Neural progenitor cell (in vitro differentiated cells): ENCODE measurements around the gene PP2D1. TPM values are rescaled to one million over a fixed set of nuclear protein-coding genes. Genes with fewer than 3 reads are reported as not detected.

Source experiments
- DNase-seq: peaks from one replicate; pipeline ENCODE4 v3.0.0-alpha.2; 2016; ENCODE audit warnings: low spot score
- H2AFZ ChIP-seq: fragments of 200-600 bp; sonication (generic); replicated peaks from 2 replicates; pipeline ENCODE4 v1.6.1; 2016; ENCODE audit warnings: antibody characterized with exemption
- H3F3A ChIP-seq: fragments of 200-600 bp; sonication (generic); 2 replicates; pipeline ENCODE4 v1.6.1; 2016; ENCODE audit warnings: antibody characterized with exemption, low read depth
- H3K27ac ChIP-seq: fragments of 200-600 bp; sonication (generic); 2 replicates; pipeline ENCODE4 v1.5.1; 2016; ENCODE audit warnings: mild to moderate bottlenecking
- H3K27me3 ChIP-seq: fragments of 200-600 bp; sonication (generic); 2 replicates; pipeline ENCODE4 v1.6.1; 2016; ENCODE audit warnings: mild to moderate bottlenecking, moderate library complexity
- H3K36me3 ChIP-seq: fragments of 200-600 bp; sonication (generic); 2 replicates; pipeline ENCODE4 v1.5.1; 2016
- H3K4me1 ChIP-seq: fragments of 200-600 bp; sonication (generic); 2 replicates; pipeline ENCODE4 v1.6.1; 2016; ENCODE audit warnings: mixed run types
- H3K4me2 ChIP-seq: fragments of 200-600 bp; sonication (generic); 2 replicates; pipeline ENCODE4 v1.6.1; 2016
- H3K4me3 ChIP-seq: fragments of 200-600 bp; sonication (generic); 2 replicates; pipeline ENCODE4 v1.5.1; 2016
- H3K79me2 ChIP-seq: fragments of 200-600 bp; sonication (generic); 2 replicates; pipeline ENCODE4 v1.6.1; 2016; ENCODE audit warnings: low read depth
- H3K9ac ChIP-seq: fragments of 200-600 bp; sonication (generic); 2 replicates; pipeline ENCODE4 v1.6.1; 2016
- H3K9me3 ChIP-seq: fragments of 200-600 bp; sonication (generic); 2 replicates; pipeline ENCODE4 v1.5.1; 2016; ENCODE audit warnings: low read depth
- H4K20me1 ChIP-seq: fragments of 200-600 bp; sonication (generic); 2 replicates; pipeline ENCODE4 v1.6.1; 2016; ENCODE audit warnings: low read depth
- H3K27ac Mint-ChIP-seq: 3 replicates; pipeline ENCODE4 v1.8.0; 2021; ENCODE audit warnings: mixed read lengths
- H3K27me3 Mint-ChIP-seq: 2 replicates; pipeline ENCODE4 v1.8.0; 2022; ENCODE audit warnings: low read depth, mild to moderate bottlenecking, inconsistent platforms, moderate library complexity, mixed read lengths; ENCODE audit not compliant: insufficient read depth
- H3K36me3 Mint-ChIP-seq: 3 replicates; pipeline ENCODE4 v1.8.0; 2021; ENCODE audit warnings: mixed read lengths
- H3K4me1 Mint-ChIP-seq: 3 replicates; pipeline ENCODE4 v1.8.0; 2021; ENCODE audit warnings: mixed read lengths
- H3K4me3 Mint-ChIP-seq: 3 replicates; pipeline ENCODE4 v1.8.0; 2021; ENCODE audit warnings: mild to moderate bottlenecking, moderate library complexity, mixed read lengths
- H3K9me3 Mint-ChIP-seq: 3 replicates; pipeline ENCODE4 v1.8.0; 2020; ENCODE audit warnings: mixed read lengths
- EZH2 ChIP-seq: fragments of 200-600 bp; sonication (generic); IDR thresholded peaks from 2 replicates; pipeline ENCODE4 v1.6.1; 2017; ENCODE audit warnings: antibody characterized with exemption, mild to moderate bottlenecking, moderate library complexity
- EZH2phosphoT487 ChIP-seq: fragments of 200-600 bp; sonication (generic); IDR thresholded peaks from 2 replicates; pipeline ENCODE4 v1.6.1; 2017; ENCODE audit warnings: antibody characterized with exemption
- total RNA-seq: library from RNA; depleted of rRNA; stranded (reverse); fragments of >200 nt; gene quantifications from 2 replicates; pipeline ENCODE4 v1.2.3, GENCODE V29; 2015; ENCODE audit warnings: low replicate concordance
- TF ChIP-seq, protein P1 (sequence below): fragments of 200-600 bp; sonication (generic); IDR thresholded peaks from 2 replicates; pipeline ENCODE4 v1.5.1; 2017; ENCODE audit warnings: antibody characterized with exemption, mild to moderate bottlenecking

The PP2D1 gene
- total RNA-seq, 1 donor from 2014 or later = not detected

- Histone ChIP-seq H2AFZ (no peak overlapping the region), H3K27ac (no peak overlapping the region), H3K36me3 (no peaks in the 10 kb centered on the region), H3K4me3 (no peak overlapping the region), H3K79me2 (peaks cover 30% of the 10 kb centered on the region), H3F3A (no peaks in the 10 kb centered on the region), H3K4me1 (peaks cover 12% of the 10 kb centered on the region), H4K20me1 (peaks cover 4% of the 10 kb centered on the region), H3K9me3 (no peaks in the 10 kb centered on the region), H3K27me3 (no peaks in the 10 kb centered on the region), H3K4me2 (no peak overlapping the region), H3K9ac (no peak overlapping the region)
- no peaks in the 10 kb centered on the region for H3K4me1 Mint-ChIP-seq
- TF ChIP-seq, protein P1, sequence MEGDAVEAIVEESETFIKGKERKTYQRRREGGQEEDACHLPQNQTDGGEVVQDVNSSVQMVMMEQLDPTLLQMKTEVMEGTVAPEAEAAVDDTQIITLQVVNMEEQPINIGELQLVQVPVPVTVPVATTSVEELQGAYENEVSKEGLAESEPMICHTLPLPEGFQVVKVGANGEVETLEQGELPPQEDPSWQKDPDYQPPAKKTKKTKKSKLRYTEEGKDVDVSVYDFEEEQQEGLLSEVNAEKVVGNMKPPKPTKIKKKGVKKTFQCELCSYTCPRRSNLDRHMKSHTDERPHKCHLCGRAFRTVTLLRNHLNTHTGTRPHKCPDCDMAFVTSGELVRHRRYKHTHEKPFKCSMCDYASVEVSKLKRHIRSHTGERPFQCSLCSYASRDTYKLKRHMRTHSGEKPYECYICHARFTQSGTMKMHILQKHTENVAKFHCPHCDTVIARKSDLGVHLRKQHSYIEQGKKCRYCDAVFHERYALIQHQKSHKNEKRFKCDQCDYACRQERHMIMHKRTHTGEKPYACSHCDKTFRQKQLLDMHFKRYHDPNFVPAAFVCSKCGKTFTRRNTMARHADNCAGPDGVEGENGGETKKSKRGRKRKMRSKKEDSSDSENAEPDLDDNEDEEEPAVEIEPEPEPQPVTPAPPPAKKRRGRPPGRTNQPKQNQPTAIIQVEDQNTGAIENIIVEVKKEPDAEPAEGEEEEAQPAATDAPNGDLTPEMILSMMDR = no peak
- TF ChIP-seq EZH2 = no peak
- TF ChIP-seq EZH2phosphoT487 = no peak
- H3K9me3 Mint-ChIP-seq = no peaks in the 10 kb centered on the region
- no peaks in the 10 kb centered on the region for H3K27me3 Mint-ChIP-seq
- H3K27ac Mint-ChIP-seq = no peak overlapping the region
- peaks cover 4% of the 10 kb centered on the region for H3K36me3 Mint-ChIP-seq
- H3K4me3 Mint-ChIP-seq = no peak overlapping the region
- DNase-seq = no peak
Observed at GRCh38 chr3:20055020-20055775, 43.1 kb upstream of the PP2D1 start.

- Histone ChIP-seq H3K4me2 (no peak overlapping the region), H4K20me1 (peaks cover 4% of the 10 kb centered on the region), H3K4me3 (no peak overlapping the region), H3K27ac (no peak overlapping the region), H3K79me2 (peaks cover 37% of the 10 kb centered on the region), H3K27me3 (no peaks in the 10 kb centered on the region), H3K9ac (no peak overlapping the region), H3F3A (no peaks in the 10 kb centered on the region), H3K4me1 (peaks cover 12% of the 10 kb centered on the region), H3K9me3 (no peaks in the 10 kb centered on the region), H2AFZ (no peak overlapping the region), H3K36me3 (no peaks in the 10 kb centered on the region)
- no peak for DNase-seq
- H3K4me1 Mint-ChIP-seq = no peaks in the 10 kb centered on the region
- H3K4me3 Mint-ChIP-seq = no peak overlapping the region
- H3K27ac Mint-ChIP-seq = no peak overlapping the region
- TF ChIP-seq EZH2 (no peak), EZH2phosphoT487 (no peak)
- TF ChIP-seq, protein P1 = no peak
- no peaks in the 10 kb centered on the region for H3K36me3 Mint-ChIP-seq
- H3K27me3 Mint-ChIP-seq = no peaks in the 10 kb centered on the region
- H3K9me3 Mint-ChIP-seq = no peaks in the 10 kb centered on the region
Observed at GRCh38 chr3:20054549-20054987, 42.5 kb upstream of the PP2D1 start.

- Mint-ChIP-seq H3K4me3 (no peak overlapping the region), H3K36me3 (no peaks in the 10 kb centered on the region), H3K4me1 (peaks cover 6% of the 10 kb centered on the region), H3K9me3 (no peaks in the 10 kb centered on the region), H3K27ac (no peak overlapping the region), H3K27me3 (no peaks in the 10 kb centered on the region)
- Histone ChIP-seq H3K9me3 (no peaks in the 10 kb centered on the region), H3K4me2 (no peak overlapping the region), H3K27me3 (no peaks in the 10 kb centered on the region), H3K36me3 (no peaks in the 10 kb centered on the region), H3K4me1 (peaks cover 24% of the 10 kb centered on the region), H3K4me3 (no peak overlapping the region), H3K79me2 (peaks cover 49% of the 10 kb centered on the region), H3K27ac (no peak overlapping the region), H2AFZ (no peak overlapping the region), H4K20me1 (peaks cover 4% of the 10 kb centered on the region), H3K9ac (no peak overlapping the region), H3F3A (no peaks in the 10 kb centered on the region)
- no peak for DNase-seq
- no peak for TF ChIP-seq EZH2phosphoT487
- TF ChIP-seq EZH2 = no peak
- TF ChIP-seq, protein P1 = no peak
Observed at GRCh38 chr3:20052851-20053250, 40.8 kb upstream of the PP2D1 start.
